ENCODE results near the gene ZFAND5.

GRCh38 chr9:72354704-72355103, 10.3 kb downstream of the ZFAND5 start:
- TF ChIP-seq CTCF (IDR thresholded peaks at IDR 0.05) (no peak), EP300 (IDR thresholded peaks at IDR 0.05) (no peak)
